22Rv1 (cell line): ENCODE data around the gene EHD2.

ENCODE experiments used
- CTCF ChIP-seq: fragments of 450-650 bp; IDR thresholded peaks from 2 replicates; pipeline ENCODE4 v1.5.1; 2017; ENCODE audit warnings: mild to moderate bottlenecking
- ZFX ChIP-seq: fragments of 450-650 bp; IDR thresholded peaks from 2 replicates; pipeline ENCODE4 v1.6.1; 2017; ENCODE audit warnings: antibody characterized with exemption, borderline replicate concordance

GRCh38 chr19:47674548-47674947 is 38.7 kb upstream of the EHD2 start:
- no peak for TF ChIP-seq CTCF
- no peak for TF ChIP-seq ZFX
